GM19240 (cell line): ENCODE results near the gene CST9L.

Experiments used
- DNase-seq: peaks from one replicate; pipeline ENCODE4 v3.0.0; 2011; ENCODE audit warnings: low spot score; ENCODE audit not compliant: insufficient read length

Gene CST9L

DNA sequence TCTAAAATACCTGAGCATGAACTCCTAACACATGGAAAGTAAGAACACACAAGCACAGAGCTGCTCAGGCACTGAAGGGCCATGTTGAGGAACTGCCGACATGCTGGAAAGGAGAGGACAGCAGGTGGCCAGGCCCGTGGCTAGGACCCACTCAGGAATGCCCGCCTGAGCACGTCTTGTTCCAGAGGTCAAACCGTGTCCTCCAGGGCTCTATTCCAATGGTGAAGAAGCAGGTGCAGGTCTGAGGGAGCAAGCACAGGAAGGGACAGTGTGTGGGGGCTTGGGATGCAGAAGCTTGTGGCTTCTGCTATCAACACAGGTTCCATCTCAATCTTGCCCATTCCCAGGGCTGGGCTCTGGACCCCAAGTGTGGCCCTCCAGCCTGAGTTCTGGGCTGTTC, 20.7 kb downstream of the CST9L start:
- no peak for DNase-seq

DNA sequence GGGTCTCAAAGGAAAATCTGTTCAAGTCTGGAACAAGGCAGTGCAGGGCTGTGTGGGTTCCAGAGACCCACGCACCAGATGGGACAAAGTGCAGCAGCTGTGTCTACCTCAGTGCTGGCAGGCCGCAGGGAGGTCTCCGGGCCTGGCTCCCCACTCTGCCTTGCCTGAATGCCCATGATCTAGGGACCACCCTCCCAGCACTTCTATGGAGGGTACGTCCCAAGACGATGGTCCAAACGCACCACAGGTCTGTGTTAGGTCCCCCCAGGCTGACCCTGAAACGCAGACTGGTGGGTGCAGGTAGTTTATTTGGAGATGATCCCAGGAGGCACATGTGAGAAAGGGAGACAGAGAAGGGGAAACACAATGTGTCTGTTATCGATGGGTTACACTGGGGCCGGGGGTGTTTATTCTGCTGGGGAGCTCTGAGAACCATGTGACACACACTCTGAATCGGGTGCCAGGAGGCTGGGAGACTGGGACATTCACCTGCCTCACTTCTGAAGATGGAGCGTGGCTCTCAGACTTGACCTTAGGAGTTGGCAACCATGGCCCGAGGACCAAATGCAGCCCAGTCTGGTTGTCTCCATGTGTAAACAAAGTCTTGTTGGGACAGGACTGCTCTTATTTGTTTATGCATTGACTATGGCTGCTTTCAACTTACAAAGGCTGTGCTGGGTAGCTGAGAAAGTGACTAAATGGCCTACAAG, 21.7 kb downstream of the CST9L start:
- DNase-seq, result no peak

DNA sequence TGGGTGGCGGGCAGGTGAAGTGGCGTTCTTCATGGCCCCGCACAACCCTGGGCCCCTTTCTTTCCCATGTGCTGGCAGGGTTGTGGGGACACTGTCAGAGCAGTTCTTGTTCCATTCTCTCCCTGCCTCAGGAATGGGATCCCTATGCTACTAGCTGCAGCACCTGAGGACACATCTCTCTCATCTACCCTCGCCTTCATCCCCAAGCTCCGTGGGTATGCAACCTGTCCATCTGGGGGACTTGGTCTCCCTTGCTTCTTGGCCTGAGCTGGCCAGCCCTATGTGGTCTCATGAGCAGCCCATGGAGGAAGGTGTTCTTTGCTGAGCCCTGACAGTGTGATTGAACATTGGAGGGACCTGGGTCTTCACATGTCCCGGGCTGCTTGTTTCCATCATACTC, 24.2 kb downstream of the CST9L start:
- no peak for DNase-seq

DNA sequence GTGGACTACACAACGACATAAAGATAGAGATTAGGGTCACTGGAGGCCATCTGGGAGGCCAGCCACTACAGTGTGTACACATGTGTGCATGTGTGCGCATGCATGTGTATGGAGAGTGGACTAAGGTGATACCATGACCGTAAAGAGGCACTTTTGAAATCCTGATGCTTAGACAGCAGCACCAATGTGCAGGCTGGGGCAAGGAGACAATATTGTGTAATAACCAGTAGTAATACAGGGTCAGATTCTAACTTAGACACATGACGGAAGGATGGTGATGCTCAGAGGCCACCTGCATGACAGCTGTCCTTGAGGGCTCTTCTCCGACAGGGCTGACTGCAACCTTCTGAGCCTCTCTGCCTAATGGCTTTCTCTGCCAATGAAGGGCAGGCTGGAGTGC, 25.5 kb downstream of the CST9L start:
- DNase-seq, result no peak

DNA sequence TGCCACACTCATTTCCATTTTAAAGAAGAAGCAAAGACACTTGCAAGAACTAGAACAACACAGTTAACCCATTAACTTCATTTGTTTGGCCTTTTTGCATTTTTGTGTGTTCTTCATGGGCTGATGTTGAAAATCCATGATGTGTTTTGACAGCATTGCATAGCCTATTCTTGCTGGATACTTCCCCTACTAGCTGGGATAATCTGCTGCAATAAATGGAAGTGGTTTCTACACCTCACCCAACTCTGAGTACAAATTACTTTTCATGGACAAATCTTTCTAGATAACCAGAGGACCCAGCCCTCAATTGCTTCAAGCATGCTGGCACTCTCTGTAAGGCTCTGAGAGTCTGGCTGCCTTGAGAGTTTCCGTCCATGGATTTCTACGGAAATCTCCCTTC, 26.5 kb downstream of the CST9L start:
- no peak for DNase-seq

DNA sequence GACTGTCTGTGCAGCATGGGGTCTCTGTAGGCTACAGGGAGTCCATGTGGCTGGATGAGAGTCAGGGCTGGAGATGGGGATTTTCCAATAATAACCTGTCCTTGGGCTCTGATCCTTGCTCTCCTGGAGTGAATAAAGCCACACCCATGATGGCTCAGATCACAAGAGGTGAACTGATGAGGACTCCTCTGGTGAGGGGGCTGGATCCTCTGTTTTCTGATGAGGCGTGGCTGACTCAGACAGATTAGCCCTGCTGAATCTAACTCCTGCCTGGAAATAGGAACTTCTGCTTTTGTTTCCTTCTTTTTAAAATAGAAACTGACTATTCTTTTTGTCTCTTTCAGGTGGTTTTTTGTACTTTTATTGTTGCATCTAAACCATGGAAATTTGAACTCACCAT, 27.0 kb downstream of the CST9L start:
- no peak for DNase-seq

DNA sequence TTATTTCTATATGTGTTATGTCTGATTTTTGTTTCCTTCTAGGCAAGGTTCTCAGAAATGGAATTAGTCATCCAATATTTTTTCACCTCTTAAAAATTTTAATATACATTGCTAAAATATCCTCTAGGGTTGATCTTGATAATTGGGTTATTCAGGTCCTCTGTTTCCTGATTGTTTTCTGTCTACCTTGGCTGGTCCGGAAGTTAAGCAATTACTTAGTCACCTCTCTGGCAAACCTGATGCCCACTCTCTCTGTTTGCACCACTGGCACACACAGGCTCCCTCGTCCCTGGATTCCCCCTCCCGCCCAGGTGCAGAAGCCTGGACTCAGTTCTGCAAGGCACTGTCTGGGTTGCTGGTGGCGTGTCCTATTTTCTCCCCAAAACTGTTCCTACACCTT, 27.7 kb downstream of the CST9L start:
- DNase-seq, result no peak

DNA sequence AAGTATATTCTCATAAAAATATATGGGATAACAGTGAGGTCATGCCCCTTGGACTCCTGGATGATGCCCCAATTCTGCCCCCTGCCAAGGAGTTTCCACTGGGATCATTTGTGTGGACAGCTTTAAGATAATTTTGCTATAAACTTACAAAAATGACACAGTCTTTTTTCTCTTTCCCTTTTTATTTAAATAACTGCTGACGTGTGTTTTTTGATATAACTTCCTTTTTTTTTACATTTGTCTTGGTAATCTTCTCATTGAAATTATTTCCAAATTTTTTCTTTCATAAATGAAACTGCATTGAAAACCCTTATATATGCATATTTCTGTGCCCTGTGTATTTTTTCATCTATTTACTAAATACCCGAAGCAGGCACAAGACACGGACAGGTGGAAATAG, 31.3 kb downstream of the CST9L start:
- no peak for DNase-seq

DNA sequence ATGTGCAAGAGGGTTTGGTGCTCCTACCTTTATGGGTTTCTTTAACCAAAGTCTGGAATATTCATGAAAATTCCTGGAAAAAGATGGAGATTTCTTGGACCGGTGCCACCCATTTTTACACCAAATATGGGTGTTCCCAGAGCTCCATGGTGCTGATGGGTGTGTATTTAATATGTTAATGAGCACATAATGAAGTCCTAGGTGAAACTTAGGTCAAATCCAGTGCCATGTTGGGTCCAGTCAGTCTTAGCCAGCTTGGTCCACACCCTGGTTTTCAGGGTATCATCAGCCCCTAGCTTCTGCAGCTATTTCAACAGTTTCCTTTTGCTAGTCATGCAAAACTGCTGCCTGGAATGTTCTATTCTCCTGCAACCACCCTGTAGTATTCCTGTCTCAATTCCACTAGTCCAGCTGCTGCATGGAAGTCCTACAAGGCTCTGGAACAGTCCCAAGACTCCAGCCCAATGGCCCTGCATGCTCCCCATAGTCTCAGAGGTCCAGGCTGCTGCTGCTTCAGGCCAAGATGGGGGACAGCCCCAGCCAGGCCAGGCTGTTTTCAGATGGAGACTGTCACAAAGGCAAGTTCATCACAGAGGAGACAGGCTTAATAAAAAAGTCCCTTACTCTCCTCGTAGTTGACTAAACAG, 31.8 kb downstream of the CST9L start:
- no peak for DNase-seq

DNA sequence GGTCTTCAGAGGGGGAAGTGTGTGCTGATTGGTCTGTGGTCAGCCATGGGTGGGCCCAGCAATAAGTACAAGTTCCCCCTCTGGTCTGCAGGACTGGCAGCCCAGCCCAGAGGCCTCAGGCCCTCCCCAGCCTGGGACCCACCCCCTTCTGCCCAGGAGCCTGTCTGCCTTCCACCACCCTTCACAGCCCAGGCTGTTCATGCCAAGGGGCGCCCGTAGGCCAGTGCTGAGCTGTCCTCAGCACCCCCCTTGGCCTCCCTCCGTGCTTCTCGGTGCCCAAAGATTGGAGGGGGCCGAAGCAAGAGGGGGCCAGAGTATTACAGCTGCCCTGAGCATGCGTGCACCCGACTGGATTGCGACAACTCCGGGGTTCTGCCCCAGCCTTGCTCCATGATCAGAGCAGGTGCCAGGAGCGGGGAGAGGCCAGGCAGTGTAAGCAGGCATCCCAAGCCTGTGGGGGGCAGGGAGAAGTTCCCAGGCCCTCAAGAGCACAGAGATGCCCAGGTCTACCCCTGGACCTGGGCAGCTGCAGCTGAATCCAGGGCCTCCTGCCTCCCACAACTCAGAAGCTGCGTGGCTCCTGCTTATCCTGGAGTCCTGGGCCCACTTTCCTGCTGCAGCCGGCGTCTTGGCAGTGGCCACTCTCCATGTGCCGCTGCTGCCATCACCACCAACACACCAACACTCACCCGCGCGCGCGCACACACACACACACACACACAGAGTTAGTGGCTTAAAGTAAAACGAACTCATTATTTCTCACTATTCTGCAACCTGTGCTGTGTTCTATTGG, 33.3 kb downstream of the CST9L start:
- no peak for DNase-seq

DNA sequence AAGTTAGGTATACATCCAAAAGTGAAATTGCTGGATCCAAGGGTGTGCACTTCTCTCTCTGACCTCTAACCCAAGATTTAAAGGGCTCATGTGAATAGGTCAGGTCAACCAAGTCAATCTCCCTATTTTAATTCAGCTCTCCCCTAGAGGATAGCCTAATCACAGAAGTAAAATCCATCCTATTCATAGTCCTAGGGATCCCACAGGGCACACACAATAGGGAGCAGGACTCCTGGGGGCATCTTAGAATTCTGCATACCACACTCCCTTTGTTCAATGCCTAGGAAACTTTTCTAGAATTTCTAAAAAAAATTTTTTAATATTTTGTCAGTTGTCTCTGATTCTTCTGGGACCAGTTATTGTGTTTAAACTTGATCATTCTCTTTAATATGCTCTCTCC, 35.1 kb downstream of the CST9L start:
- DNase-seq, result no peak

DNA sequence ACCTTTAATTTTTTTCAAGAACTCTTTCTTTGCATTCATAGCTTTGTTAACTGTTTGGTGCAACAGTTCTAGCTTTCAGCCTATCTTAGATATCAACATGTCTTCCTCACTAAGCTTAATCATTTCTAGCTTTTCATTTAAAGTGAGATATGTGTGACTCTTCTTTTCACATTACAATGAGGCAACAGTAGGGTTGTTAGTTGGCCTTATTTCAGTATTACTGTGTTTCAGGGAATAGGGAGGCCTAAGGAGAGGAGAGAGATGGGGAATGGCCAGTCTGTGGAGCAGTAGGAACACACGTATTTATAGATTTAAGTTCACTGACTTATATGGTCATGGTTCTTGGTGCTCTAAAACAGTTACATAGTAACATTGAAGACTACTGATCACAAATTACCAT, 35.8 kb downstream of the CST9L start:
- no peak for DNase-seq

DNA sequence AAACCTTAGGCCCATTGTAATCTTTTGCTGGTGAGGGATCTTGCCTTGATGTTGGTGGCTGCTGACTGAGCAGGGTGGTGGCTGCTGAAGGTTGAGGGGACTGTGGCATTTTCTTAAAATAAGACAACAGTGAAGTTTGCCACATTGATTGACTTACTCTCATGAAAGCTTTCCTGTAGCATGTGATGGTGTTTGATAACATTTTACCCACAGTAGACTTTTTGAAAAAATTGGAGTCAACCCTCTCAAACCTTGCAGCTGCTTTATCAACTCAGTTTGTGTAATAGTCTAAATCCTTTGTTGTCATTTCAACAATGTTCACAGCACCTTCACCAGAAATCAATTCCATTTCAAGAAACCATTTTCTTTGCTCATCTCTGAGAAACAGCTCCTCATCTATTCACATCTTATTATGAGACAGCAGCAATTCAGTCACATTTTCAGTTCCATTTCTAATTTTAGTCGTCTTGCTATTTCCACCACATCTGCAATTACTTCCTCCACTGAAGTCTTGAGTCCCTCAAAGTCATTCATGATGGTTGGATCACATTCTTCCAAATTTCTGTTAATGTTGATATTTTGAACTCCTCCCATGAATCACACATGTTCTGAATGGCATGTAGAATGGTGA, 37.2 kb downstream of the CST9L start:
- DNase-seq, result no peak

DNA sequence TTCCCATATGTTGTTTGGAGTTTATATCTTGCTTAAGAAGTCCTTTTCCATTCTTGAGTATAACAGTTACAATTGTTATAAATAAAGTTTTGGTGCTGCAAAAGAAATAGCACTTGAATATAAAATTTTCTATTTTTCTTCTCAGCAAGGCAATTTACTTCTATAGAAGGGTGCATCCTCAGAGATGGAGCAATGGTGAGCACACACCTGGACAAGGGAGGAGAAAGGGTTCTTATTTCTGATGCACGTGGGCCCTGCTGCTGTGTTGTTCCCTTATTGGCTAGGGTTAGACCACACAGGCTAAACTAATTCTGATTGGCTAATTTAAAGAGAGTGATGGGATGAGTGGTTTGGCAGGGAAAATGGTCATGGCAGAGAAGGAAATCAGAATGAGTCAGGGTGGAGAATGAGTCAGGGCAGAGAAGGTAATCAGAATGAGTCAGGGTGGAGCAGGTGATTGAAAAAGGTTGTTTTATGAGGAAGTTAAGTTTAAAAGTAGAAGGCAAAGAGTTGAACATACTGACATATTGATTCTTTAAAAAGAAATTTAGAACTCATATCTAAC, 39.3 kb downstream of the CST9L start:
- no peak for DNase-seq

DNA sequence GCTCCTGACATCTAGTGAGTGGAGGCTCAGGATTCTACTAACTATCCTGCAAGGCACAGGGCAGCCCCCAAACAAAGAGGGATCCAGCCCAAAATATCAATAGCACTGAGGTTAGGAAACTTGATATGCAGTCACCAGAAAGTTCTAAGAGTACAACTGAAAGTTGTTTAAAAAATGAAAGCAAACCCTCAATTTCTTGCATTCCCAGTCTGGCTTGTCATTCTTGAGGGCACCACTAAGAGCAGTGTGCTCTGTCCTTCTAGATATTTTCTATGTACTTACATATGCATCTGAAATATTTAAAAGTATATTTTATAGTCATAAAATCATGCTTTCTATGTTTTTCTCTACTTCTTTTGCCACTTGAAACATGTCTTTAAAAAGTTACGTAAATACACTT, 41.4 kb downstream of the CST9L start:
- no peak for DNase-seq

DNA sequence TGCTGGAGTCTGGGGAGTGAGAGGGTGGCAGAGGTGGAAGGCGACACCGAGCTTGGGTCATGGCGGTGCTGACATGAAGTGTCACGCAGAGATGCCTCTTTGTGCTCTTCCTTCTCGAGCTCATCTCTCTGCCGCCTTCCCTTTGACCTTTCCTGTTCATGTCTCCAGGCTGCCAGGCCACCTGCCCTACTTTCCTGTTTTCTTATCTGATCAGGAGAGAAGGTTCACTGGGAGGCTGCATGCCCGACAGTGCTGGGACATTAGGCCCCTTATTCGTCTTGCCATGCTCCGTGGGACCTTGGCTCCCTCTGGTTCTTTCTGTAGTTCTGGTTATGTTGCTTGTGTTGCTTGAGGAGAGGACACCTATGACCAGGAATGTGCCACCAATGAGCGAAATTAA, 44.1 kb downstream of the CST9L start:
- no peak for DNase-seq

DNA sequence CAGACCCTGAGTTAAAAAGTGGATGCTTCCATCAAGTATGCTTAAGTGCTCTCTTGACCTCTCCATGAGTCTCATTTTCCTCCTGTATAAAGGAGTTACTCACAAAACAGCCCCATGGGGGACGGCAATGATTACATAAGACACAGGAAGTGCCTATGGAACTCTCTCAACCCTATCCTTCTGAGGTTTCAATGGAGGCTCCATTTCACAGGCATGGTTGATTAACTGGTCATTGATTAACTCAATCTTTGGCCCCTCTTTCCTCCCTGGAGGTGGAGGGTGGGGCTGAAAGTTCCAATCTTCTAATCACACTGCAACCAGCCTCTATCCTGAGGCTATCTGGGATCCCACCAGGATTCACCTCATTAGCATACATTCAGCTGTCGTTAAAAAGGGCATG, 48.1 kb downstream of the CST9L start:
- DNase-seq, result no peak

DNA sequence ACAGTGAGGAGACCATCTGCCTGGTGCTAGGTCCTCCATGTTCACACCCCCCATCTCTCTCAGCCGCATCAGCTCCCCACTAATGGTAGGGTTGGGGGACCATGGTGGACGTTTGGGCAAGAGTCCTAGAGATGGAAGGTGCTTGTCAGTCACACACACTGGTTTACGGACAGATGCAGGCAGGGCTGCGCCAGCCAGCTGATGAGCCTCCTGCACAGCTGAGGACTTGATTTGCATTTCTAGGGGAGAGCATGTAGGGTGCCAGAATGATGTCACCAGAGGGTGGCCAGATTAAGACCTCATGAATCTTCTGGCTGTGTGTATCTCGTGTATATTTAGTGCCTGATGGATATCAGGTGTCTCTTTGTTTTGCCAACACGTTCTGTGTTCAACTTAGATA, 48.7 kb downstream of the CST9L start:
- DNase-seq, result no peak

DNA sequence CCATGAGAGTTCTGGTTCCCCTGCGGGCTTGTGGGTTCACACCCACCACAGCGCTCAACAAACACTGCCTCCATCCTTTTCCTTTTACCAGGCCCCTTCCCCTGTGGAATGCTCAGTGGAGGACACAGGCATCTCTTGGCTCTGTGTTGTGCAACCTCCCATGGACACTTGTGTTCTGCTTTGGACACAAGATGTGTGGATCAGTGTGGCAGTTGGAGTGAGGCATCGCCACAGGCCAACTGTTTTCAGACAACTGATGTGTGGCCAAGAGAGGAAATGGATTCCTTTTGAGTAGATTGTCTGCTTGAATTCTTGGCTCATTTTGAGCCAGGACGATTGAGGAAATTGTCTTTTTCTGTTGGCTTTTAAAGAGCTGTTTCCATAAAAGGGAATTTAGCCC, 50.6 kb downstream of the CST9L start:
- no peak for DNase-seq

DNA sequence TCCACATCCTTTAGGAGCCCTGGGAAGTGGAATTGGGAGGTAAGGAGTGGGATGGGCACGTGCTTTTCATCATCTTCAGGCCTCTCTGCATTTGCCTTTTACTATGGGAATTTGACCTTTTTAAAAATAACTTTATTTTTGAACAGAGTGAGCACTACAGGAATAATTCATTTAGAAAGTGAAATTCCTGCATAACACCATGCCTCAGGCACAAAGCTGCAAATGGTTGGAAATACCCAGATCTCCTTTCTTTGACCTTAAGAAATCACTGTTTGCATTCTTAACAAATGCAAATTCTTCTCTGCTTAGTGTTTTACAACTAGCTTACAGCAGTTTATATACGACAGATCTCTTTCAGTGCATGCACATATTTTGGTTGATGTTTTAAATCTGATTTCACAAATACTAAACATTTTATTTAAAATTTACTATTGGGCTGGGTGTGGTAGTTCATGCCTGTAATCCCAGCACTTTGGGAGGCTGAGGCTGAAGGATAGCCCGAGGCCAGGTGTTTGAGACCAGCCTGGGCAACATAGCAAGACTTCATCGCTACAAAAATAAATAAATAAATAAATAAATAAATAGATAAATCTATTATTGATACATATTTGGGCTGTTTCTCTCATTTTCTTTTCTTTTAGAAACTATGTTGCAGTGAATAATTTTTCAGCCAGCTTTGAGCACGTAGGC, 52.9 kb downstream of the CST9L start:
- DNase-seq, result no peak

DNA sequence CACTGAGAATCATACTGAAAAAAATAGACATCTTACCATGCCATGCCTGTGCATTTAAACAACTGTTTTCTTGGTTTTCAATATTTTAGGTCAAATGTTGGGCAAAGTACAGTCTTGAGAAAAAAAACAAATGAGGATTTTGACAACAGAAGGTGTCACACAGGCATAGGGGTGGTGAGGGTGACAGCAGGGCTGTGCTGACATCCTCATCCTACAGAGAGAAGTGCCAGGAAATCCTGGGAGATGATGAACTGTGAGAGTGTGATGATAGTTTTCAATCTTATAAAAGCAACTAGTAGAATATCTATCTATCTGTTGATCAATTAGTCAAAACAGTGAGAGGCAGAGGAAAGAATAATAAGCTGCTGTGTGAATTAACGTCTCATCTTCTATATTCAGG, 53.4 kb downstream of the CST9L start:
- no peak for DNase-seq
